Smooth muscle cell (in vitro differentiated cells): ENCODE measurements around the gene DCLRE1A. TPM values are rescaled to one million over a fixed set of nuclear protein-coding genes. Genes with fewer than 3 reads are reported as not detected.

Experiments
- DNase-seq: peaks from one replicate; lab custom pipeline; 2025; ENCODE audit not compliant: unreplicated experiment; lab: John Stamatoyannopoulos, UW
- H2AFZ ChIP-seq: fragments of 200-600 bp; sonication (generic); 2 replicates; pipeline ENCODE4 v1.6.0; 2016; ENCODE audit warnings: antibody characterized with exemption, low read depth, mild to moderate bottlenecking
- H3F3A ChIP-seq: fragments of 200-600 bp; sonication (generic); 2 replicates; pipeline ENCODE4 v1.6.0; 2017; ENCODE audit warnings: antibody characterized with exemption, low read depth
- H3K27ac ChIP-seq: fragments of 200-600 bp; sonication (generic); 2 replicates; pipeline ENCODE4 v1.5.1; 2016; ENCODE audit warnings: low read depth, mild to moderate bottlenecking
- H3K27me3 ChIP-seq: fragments of 200-600 bp; sonication (generic); 2 replicates; pipeline ENCODE4 v1.6.1; 2016; ENCODE audit warnings: low read depth, mild to moderate bottlenecking
- H3K36me3 ChIP-seq: fragments of 200-600 bp; sonication (generic); 2 replicates; pipeline ENCODE4 v1.5.1; 2016; ENCODE audit warnings: low read depth
- H3K4me1 ChIP-seq: fragments of 200-600 bp; sonication (generic); 2 replicates; pipeline ENCODE4 v1.5.1; 2016; ENCODE audit warnings: low read depth
- H3K4me2 ChIP-seq: fragments of 200-600 bp; sonication (generic); 2 replicates; pipeline ENCODE4 v1.6.0; 2016; ENCODE audit warnings: mild to moderate bottlenecking
- H3K4me3 ChIP-seq: fragments of 200-600 bp; sonication (generic); 2 replicates; pipeline ENCODE4 v1.5.1; 2016; ENCODE audit warnings: mild to moderate bottlenecking
- H3K79me2 ChIP-seq: fragments of 200-600 bp; sonication (generic); 2 replicates; pipeline ENCODE4 v1.6.0; 2016; ENCODE audit warnings: low read depth, mild to moderate bottlenecking
- H3K9ac ChIP-seq: fragments of 200-600 bp; sonication (generic); 2 replicates; pipeline ENCODE4 v1.6.0; 2016; ENCODE audit warnings: low read depth
- H3K9me3 ChIP-seq: fragments of 200-600 bp; sonication (generic); replicated peaks from 2 replicates; pipeline ENCODE4 v1.5.1; 2016; ENCODE audit warnings: low read depth
- H4K20me1 ChIP-seq: fragments of 200-600 bp; sonication (generic); 2 replicates; pipeline ENCODE4 v1.6.0; 2016; ENCODE audit warnings: low read depth
- CTCF ChIP-seq: fragments of 200-600 bp; sonication (generic); IDR thresholded peaks from 2 replicates; pipeline ENCODE4 v1.5.1; 2017; ENCODE audit warnings: borderline replicate concordance, mild to moderate bottlenecking, antibody characterized with exemption; ENCODE audit not compliant: insufficient read depth, poor library complexity, severe bottlenecking
- WGBS: methylation state at CpG from one replicate; pipeline ENCODE4 v1.1.7; 2016; ENCODE audit warnings: low lambda C conversion rate; 5-methylcytosine and 5-hydroxymethylcytosine counted together
- polyA plus RNA-seq: library from polyadenylated mRNA; unstranded; fragments of >200 nt; fragmentation: Nextera tagmentation; extraction: Ambion mirVana; gene quantifications from 2 replicates; pipeline ENCODE4 v1.2.1, GENCODE V29; 2016
- total RNA-seq: library from RNA; depleted of rRNA; stranded (reverse); fragments of >200 nt; gene quantifications from 2 replicates; pipeline ENCODE4 v1.2.3, GENCODE V29; 2014

The DCLRE1A gene
- total and polyA plus RNA-seq, 2 experiments from 2014 or later = 2.4 to 3.8 TPM

DNA sequence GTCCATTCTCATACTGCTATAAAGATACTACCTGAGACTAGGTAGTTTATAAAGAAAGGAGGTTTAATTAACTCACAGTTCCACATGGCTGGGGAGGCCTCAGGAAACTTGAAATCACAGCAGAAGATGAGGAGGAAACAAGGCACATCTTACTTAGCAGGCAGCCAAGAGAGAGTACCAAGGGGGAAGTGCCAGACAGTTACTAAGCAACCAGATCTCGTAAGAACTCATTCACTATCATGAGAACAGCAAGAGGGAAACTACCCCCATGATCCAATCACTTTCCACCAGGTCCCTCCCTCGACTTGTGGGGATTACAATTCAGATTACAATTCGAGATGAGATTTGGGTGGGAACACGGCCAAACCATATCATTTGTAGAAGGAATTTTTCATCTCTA, 36.9 kb upstream of the DCLRE1A start:
- H3F3A ChIP-seq = no peaks in the 10 kb centered on the region
- TF ChIP-seq CTCF = no peak

DNA sequence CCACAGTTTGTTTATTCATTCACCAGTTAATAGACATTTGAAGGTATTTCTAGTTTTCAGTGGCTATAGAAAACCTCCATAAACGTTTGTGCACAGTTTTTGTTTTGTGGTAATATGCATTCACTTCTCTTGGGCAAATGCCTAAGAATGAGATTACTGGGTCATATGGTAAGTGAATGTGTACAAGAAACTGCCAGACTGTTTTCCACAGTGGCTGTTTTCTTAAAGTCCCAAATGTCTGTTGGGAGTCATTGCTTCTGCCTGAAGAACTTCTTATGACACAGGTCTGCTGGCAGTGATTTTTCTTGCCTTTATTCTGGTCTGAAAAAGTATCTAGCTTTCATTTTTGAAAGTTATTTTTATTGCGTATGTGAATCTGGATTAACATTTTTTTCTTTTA, 36.0 kb upstream of the DCLRE1A start:
- Histone ChIP-seq H2AFZ (no peak overlapping the region), H3K4me1 (no peaks in the 10 kb centered on the region), H3K9me3 (no peaks in the 10 kb centered on the region), H4K20me1 (peaks cover 9% of the 10 kb centered on the region), H3K27me3 (no peaks in the 10 kb centered on the region), H3K4me2 (no peak overlapping the region), H3F3A (no peaks in the 10 kb centered on the region), H3K36me3 (peaks cover 10% of the 10 kb centered on the region), H3K4me3 (no peak overlapping the region), H3K9ac (no peak overlapping the region), H3K27ac (no peak overlapping the region), H3K79me2 (no peaks in the 10 kb centered on the region)
- no peak for DNase-seq
- WGBS = 73% methylated on average over 2 of the region's 2 CpGs
- TF ChIP-seq CTCF = no peak

More for the DNA sequence above, 36.9 kb upstream of the DCLRE1A start:
- no peak overlapping the region for H3K4me3 ChIP-seq
- no peaks in the 10 kb centered on the region for H3K4me1 ChIP-seq
- H3K27me3 ChIP-seq = no peaks in the 10 kb centered on the region
- peaks cover 10% of the 10 kb centered on the region for H3K36me3 ChIP-seq
- 90% methylated on average over 4 of the region's 4 CpGs for WGBS
- DNase-seq = no peak
- peaks cover 15% of the 10 kb centered on the region for H4K20me1 ChIP-seq
- H3K4me2 ChIP-seq = no peak overlapping the region
- H3K27ac ChIP-seq = no peak overlapping the region
- no peak overlapping the region for H2AFZ ChIP-seq
- H3K79me2 ChIP-seq = no peaks in the 10 kb centered on the region
- no peaks in the 10 kb centered on the region for H3K9me3 ChIP-seq
- no peak overlapping the region for H3K9ac ChIP-seq

DNA sequence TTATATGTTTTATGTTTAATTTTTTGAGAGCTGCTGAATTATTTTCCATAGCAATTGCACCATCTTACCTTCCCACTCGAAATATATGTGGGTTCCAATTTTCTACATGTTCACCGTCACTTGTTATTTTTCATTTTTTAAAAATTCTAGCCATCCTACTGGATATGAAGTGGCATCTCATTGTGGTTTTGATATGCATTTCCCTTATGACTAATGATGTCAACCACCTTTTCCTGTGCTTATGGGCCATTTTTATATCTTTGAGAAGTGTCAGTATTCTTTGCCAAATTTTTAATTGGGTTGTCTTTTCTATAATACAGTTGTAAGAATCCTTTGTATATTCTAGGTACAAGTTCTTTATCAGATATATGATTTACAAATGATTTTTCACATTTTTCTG, 28.4 kb upstream of the DCLRE1A start:
- 97% methylated on average over 2 of the region's 2 CpGs for WGBS
- Histone ChIP-seq H3K9ac (no peak overlapping the region), H3K27ac (no peak overlapping the region), H3K4me1 (no peaks in the 10 kb centered on the region), H3K4me2 (no peak overlapping the region), H3K9me3 (no peaks in the 10 kb centered on the region), H3K79me2 (peaks cover 5% of the 10 kb centered on the region), H3K27me3 (no peaks in the 10 kb centered on the region), H3F3A (no peaks in the 10 kb centered on the region), H2AFZ (no peak overlapping the region), H4K20me1 (peaks cover 4% of the 10 kb centered on the region), H3K36me3 (peaks cover 11% of the 10 kb centered on the region), H3K4me3 (no peak overlapping the region)
- TF ChIP-seq CTCF = no peak
- DNase-seq = no peak

DNA sequence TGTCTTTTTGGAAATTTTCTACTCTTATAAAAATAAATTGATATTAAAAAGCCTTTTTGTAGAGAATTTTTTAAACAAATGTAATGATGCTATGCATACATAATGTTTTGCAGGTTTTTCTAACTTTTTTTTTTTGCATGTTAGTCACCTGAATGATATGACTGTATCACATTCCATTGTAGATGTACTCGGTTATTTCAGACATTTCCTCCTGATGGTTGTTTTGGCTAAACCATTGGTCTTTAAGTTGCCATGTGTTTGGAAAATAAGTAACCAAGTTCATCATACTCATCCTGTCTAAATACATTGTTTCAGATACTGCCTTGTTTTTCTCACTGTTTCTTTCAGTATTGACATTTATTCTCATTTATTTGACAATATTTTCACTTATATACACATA, 26.4 kb upstream of the DCLRE1A start:
- DNase-seq = no peak
- no peak overlapping the region for H2AFZ ChIP-seq
- no peak overlapping the region for H3K4me3 ChIP-seq
- H3F3A ChIP-seq = no peaks in the 10 kb centered on the region
- 95% methylated on average over 1 of the region's 1 CpG for WGBS
- H3K4me1 ChIP-seq = no peaks in the 10 kb centered on the region
- peaks cover 12% of the 10 kb centered on the region for H3K79me2 ChIP-seq
- H4K20me1 ChIP-seq = peaks cover 7% of the 10 kb centered on the region
- no peaks in the 10 kb centered on the region for H3K9me3 ChIP-seq
- TF ChIP-seq CTCF = no peak
- peaks cover 4% of the 10 kb centered on the region for H3K36me3 ChIP-seq
- no peak overlapping the region for H3K9ac ChIP-seq
- no peak overlapping the region for H3K27ac ChIP-seq
- no peak overlapping the region for H3K4me2 ChIP-seq
- H3K27me3 ChIP-seq = no peaks in the 10 kb centered on the region
